ENCODE measurements around the gene DOCK2.

DOCK2 gene

DNA sequence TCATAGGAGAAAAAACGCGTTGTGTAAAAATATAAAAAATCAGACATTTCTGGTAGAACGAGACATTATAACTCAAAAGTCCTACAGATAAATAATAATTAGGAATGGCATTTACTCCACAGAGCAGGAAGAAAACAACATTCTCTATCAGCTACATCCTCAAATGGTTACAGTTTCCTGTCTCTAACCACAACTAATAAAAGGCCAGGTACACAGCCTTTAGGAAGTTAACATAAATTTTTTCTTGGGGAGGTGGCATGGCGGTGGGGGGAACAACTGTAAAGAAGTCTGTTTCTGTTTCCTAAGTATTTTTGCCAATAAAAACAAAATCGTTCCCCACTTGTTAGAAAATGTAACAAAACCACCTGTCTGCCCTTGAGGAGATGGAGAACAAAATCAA, 298.7 kb downstream of the DOCK2 start:
- TF ChIP-seq, protein P1, sequence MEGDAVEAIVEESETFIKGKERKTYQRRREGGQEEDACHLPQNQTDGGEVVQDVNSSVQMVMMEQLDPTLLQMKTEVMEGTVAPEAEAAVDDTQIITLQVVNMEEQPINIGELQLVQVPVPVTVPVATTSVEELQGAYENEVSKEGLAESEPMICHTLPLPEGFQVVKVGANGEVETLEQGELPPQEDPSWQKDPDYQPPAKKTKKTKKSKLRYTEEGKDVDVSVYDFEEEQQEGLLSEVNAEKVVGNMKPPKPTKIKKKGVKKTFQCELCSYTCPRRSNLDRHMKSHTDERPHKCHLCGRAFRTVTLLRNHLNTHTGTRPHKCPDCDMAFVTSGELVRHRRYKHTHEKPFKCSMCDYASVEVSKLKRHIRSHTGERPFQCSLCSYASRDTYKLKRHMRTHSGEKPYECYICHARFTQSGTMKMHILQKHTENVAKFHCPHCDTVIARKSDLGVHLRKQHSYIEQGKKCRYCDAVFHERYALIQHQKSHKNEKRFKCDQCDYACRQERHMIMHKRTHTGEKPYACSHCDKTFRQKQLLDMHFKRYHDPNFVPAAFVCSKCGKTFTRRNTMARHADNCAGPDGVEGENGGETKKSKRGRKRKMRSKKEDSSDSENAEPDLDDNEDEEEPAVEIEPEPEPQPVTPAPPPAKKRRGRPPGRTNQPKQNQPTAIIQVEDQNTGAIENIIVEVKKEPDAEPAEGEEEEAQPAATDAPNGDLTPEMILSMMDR (IDR thresholded peaks at IDR 0.05; ENCODE audit: low read depth, low read length), result no peak
- no peak overlapping the region for H3K4me3 ChIP-seq (ENCODE audit: low read depth, low read length)

DNA sequence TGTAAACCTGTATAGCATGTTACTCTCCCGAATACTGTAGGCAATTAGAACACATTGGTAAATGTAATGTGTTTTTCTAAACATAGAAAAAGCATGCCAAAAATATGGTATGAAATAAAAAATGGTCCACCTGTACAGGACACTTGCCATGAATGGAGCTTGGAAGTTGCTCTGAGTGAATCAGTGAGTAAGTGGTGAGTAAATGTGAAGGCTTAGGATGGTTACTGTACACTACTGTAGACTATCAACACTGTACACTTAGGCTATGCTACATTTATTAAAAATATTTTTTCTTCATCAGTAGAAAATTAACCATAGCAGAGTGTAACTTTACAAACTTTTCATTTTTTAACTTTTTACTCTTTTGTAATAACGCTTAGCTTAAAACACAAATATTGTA, 301.4 kb downstream of the DOCK2 start:
- H3K4me3 ChIP-seq (ENCODE audit: low read depth, low read length), result no peak overlapping the region
- TF ChIP-seq, protein P1 (IDR thresholded peaks at IDR 0.05; ENCODE audit: low read depth, low read length), result no peak

DNA sequence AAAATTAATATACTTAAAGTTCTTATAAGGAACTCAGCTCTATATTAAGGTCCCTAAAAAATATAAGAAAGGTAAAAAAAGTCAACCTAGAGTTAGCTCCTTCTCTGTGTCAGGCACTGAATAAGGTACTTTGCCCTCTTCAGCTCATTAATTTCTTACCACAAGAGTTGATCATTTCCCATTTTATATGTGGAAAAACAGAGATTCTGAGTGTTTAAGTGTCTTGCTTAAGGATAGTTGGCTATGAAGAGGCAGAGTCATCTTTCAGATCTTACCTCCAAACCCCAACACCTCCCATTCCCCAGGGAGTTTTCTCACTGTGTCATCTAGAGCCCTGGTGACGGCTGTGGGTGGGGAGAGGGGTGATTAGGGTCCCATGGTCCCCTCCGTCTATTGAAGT, 302.7 kb downstream of the DOCK2 start:
- TF ChIP-seq, protein P1 (IDR thresholded peaks at IDR 0.05; ENCODE audit: low read depth, low read length), result no peak
- no peak overlapping the region for H3K4me3 ChIP-seq (ENCODE audit: low read depth, low read length)

DNA sequence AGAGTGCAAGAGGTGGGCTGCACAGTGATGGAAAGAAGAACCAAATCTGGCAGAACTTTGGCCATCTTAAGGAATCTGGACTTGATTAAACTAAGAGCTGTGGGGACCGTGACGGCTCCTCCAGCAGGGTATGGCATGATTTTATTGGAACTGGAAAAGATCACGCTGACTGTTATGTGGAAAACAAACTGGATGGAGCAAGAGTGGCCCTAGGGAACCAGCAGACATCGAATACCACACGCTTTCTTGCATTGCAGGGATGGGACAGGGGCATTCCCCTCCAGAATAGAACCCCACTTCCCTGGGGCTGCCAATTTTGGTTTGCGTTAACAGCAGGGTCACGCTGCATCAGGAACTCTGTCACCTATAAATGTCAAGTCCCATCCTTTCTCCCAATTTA, 304.5 kb downstream of the DOCK2 start:
- no peak overlapping the region for H3K4me3 ChIP-seq (ENCODE audit: low read depth, low read length)
- TF ChIP-seq, protein P1 (IDR thresholded peaks at IDR 0.05; ENCODE audit: low read depth, low read length), result no peak

DNA sequence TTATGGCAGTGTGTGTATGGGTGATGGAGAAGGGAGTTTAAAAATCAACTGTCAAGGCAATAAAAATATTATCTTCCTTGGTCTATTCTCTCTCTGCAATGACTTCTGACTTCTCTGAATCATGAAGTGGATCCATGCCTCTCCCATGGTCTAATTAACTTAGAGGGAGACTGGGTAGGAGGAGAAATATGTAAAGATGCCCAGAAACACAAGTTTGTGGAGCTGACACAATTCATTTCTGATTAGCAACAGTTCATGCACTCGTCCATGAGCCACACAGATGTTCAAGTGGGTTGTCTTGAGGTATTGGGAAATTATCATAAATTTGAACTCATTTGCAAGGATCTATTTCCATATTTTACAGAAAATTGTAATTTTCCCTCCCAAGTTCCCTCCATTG, 305.1 kb downstream of the DOCK2 start:
- no peak overlapping the region for H3K4me3 ChIP-seq (ENCODE audit: low read depth, low read length)
- TF ChIP-seq, protein P1 (IDR thresholded peaks at IDR 0.05; ENCODE audit: low read depth, low read length), result no peak

DNA sequence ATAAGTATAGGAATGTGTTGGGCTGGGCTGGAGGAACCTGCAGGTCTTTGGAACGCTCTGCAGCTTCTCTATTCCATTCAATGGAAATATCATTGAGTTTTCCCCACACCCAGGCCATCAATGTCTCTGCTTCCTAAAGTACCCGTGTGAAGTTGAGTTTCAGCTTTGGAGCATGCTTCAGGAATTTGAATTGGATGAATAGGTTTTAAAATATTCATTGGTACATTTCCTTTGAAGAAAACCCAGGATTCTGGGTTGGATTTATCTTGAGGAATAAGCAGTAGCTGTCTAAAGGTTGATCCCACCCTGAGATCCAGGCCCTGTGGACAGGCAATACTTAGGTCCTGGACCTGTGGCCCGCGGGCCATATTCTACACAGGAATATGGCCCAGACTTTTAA, 306.0 kb downstream of the DOCK2 start:
- TF ChIP-seq, protein P1 (IDR thresholded peaks at IDR 0.05; ENCODE audit: low read depth, low read length), result no peak
- H3K4me3 ChIP-seq (ENCODE audit: low read depth, low read length), result no peak overlapping the region

DNA sequence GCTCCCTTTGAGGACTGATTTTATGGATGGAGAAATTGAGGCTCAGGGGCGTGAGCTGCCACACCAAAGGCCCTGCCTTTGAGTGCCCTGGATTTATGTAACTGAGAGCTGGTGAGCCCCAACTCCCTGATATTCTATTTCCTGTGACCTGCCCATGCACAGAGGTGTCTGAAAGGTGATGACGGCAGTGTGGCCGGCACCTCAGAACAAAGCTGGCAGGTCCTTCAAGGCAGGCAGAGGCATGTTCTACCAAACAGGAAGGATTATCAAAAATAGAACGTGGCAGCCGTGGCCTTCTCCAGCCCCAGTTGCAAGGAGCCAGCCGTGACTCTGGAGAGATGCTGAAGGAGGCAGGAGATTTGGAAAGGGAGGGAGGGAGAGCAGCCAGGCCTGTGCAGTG, 307.0 kb downstream of the DOCK2 start:
- H3K4me3 ChIP-seq (ENCODE audit: low read depth, low read length), result no peak overlapping the region
- TF ChIP-seq, protein P1 (IDR thresholded peaks at IDR 0.05; ENCODE audit: low read depth, low read length), result no peak
